GM12878 (cell line): ENCODE data around the gene KRT31. TPM values are rescaled to one million over a fixed set of nuclear protein-coding genes. Genes with fewer than 3 reads are reported as not detected.

ENCODE experiments used
- ATAC-seq: fragments of 200-7000 bp; cut with Tn5 transposase; 3 replicates; pipeline ENCODE4 v1.9.1; 2020; ENCODE audit warnings: mild to moderate bottlenecking, moderate library complexity
- BruUV-seq: library from RNA; stranded (reverse); fragments of 400-500 nt; replicated peaks from 2 replicates; lab custom pipeline; 2021; lab: Mats Ljungman, UMichigan
- CTCF ChIA-PET: fragments of 300-600 bp; sonication (Branson Sonifier 250); formaldehyde crosslinking; extraction: SDS; loops from one replicate; lab custom pipeline; 2021; ENCODE audit warnings: inconsistent platforms; lab: Yijun Ruan, JAX
- POLR2A ChIA-PET: fragments of 350-600 bp; formaldehyde crosslinking; extraction: SDS; loops from one replicate; lab custom pipeline; 2021; ENCODE audit warnings: inconsistent platforms; lab: Charles Lee
- RAD21 ChIA-PET: fragments of 300-600 bp; sonication (Branson Sonifier 250); formaldehyde crosslinking; loops from one replicate; lab custom pipeline; 2023; ENCODE audit warnings: antibody characterized with exemption; ENCODE audit not compliant: unreplicated experiment; lab: Charles Lee
- SMC1A ChIA-PET: fragments of 300-600 bp; sonication (Branson Sonifier 250); formaldehyde crosslinking; loops from one replicate; lab custom pipeline; 2023; ENCODE audit not compliant: unreplicated experiment, uncharacterized antibody; lab: Charles Lee
- DNase-seq: peaks from one replicate; pipeline ENCODE4 v3.0.0-alpha.2; 2011; ENCODE audit warnings: low read depth, low spot score
- FAIRE-seq: peaks from 3 replicates; lab custom pipeline; 2011; peaks lifted over from hg19 to GRCh38; lab: Jason Lieb, UNC
- H2AFZ ChIP-seq: 2 replicates; pipeline ENCODE4 v1.6.0; 2011; ENCODE audit warnings: low read depth, low read length, control low read depth; ENCODE audit not compliant: control insufficient read depth
- H3K27ac ChIP-seq: 2 replicates; pipeline ENCODE4 v1.5.1; 2011; ENCODE audit warnings: control low read depth; ENCODE audit not compliant: control insufficient read depth, insufficient read depth
- H3K27me3 ChIP-seq, 2 experiments: replicated peaks in 1 of 2; 2 replicates each; pipeline versions ENCODE4 v1.6.0 to v1.6.1; 2011; ENCODE audit warnings: low read length in 1 of 2; ENCODE audit not compliant: control insufficient read depth in 2 of 2, insufficient read depth in 2 of 2
- H3K36me3 ChIP-seq, 2 experiments: 2 replicates each; pipeline ENCODE4 v1.5.1; 2011; ENCODE audit warnings: low read length in 1 of 2; ENCODE audit not compliant: control insufficient read depth in 2 of 2, insufficient read depth in 2 of 2
- H3K4me1 ChIP-seq: 2 replicates; pipeline ENCODE4 v1.6.1; 2011; ENCODE audit warnings: mild to moderate bottlenecking, low read length, moderate library complexity, mixed read lengths; ENCODE audit not compliant: control insufficient read depth, insufficient read depth
- H3K4me2 ChIP-seq: 2 replicates; pipeline ENCODE4 v1.6.0; 2011; ENCODE audit warnings: control low read depth; ENCODE audit not compliant: control insufficient read depth, insufficient read depth
- H3K4me3 ChIP-seq: fragments of 200-600 bp; sonication (generic); 2 replicates; pipeline ENCODE4 v1.5.1; 2016
- H3K79me2 ChIP-seq: 2 replicates; pipeline ENCODE4 v1.6.0; 2011; ENCODE audit warnings: low read length; ENCODE audit not compliant: control insufficient read depth, insufficient read depth
- H3K9ac ChIP-seq: 2 replicates; pipeline ENCODE4 v1.8.0; 2011; ENCODE audit warnings: low read length, control low read depth, mixed read lengths; ENCODE audit not compliant: control insufficient read depth, insufficient read depth
- H3K9me3 ChIP-seq: replicated peaks from 3 replicates; pipeline ENCODE4 v1.5.1; 2011; ENCODE audit warnings: mild to moderate bottlenecking, low read length; ENCODE audit not compliant: control insufficient read depth, insufficient read depth
- H4K20me1 ChIP-seq: 2 replicates; pipeline ENCODE4 v1.6.0; 2011; ENCODE audit not compliant: control insufficient read depth, insufficient read depth
- BCL11A ChIP-seq: IDR thresholded peaks from 2 replicates; pipeline ENCODE4 v1.6.1; 2011; ENCODE audit warnings: low read depth, low read length
- CHD1 ChIP-seq: IDR thresholded peaks from 2 replicates; pipeline ENCODE4 v1.6.1; 2012; ENCODE audit warnings: low read depth, low read length, improper control_type of control experiment
- EGR1 ChIP-seq, 2 experiments: IDR thresholded peaks; 1 replicate in 1 of 2; 2 replicates in 1 of 2; pipeline ENCODE4 v1.6.1; 2011 to 2012; ENCODE audit warnings: low read depth in 2 of 2, low read length in 2 of 2, borderline replicate concordance in 1 of 2, mild to moderate bottlenecking in 1 of 2, moderate library complexity in 1 of 2
- EP300 ChIP-seq, 2 experiments: fragments of 150-350 bp in 1 of 2; IDR thresholded peaks; 2 replicates each; pipeline ENCODE4 v1.6.1; 2011 to 2012; ENCODE audit warnings: low read depth in 2 of 2, low read length in 2 of 2, borderline replicate concordance in 1 of 2, improper control_type of control experiment in 1 of 2, inconsistent platforms in 1 of 2; ENCODE audit not compliant: control insufficient read depth in 1 of 2
- FOXM1 ChIP-seq: IDR thresholded peaks from 2 replicates; pipeline ENCODE4 v1.6.1; 2012; ENCODE audit warnings: low read depth, mild to moderate bottlenecking, inconsistent platforms, low read length, moderate library complexity
- MEF2B ChIP-seq: fragments of 450-650 bp; IDR thresholded peaks from 2 replicates; pipeline ENCODE4 v1.6.1; 2018; ENCODE audit warnings: mild to moderate bottlenecking, moderate library complexity; ENCODE audit not compliant: partially characterized antibody, poor library complexity, severe bottlenecking
- MTA3 ChIP-seq: IDR thresholded peaks from 2 replicates; pipeline ENCODE4 v1.6.1; 2012; ENCODE audit warnings: low read length, inconsistent platforms, borderline replicate concordance
- NFIC ChIP-seq: IDR thresholded peaks from 2 replicates; pipeline ENCODE4 v1.6.1; 2012; ENCODE audit warnings: low read depth, mild to moderate bottlenecking, inconsistent platforms, low read length, moderate library complexity
- PRDM15 ChIP-seq: fragments of 450-650 bp; formaldehyde crosslinking; IDR thresholded peaks from 2 replicates; pipeline ENCODE4 v1.4.0; 2020; ENCODE audit warnings: mild to moderate bottlenecking, moderate library complexity
- SREBF2 ChIP-seq: IDR thresholded peaks from 2 replicates; pipeline ENCODE4 v1.6.1; 2012; ENCODE audit warnings: mild to moderate bottlenecking, low read length
- SUZ12 ChIP-seq: fragments of 200-600 bp; sonication (generic); IDR thresholded peaks from one replicate; pipeline ENCODE4 v1.6.1; 2018; ENCODE audit warnings: antibody characterized with exemption, mild to moderate bottlenecking; ENCODE audit not compliant: unreplicated experiment
- TCF12 ChIP-seq: IDR thresholded peaks from 2 replicates; pipeline ENCODE4 v1.6.1; 2011; ENCODE audit warnings: low read depth, mild to moderate bottlenecking, low read length
- WGBS: methylation state at CpG from one replicate; pipeline ENCODE4 v1.1.6; 2016; ENCODE audit warnings: low lambda C conversion rate; ENCODE audit not compliant: insufficient replicate concordance, insufficient coverage; ENCODE audit errors: missing lambda C conversion rate; 5-methylcytosine and 5-hydroxymethylcytosine counted together
- in situ Hi-C: fragments of 300-500 bp; cut with MboI; formaldehyde crosslinking; loops from 9 replicates; pipeline ENCODE4 v1.14.3; 2018; ENCODE audit warnings: mixed read lengths
- intact Hi-C: fragments of 100-400 bp; cut with micrococcal nuclease; formaldehyde crosslinking; loops from one replicate; pipeline ENCODE4 v1.14.2; 2022; ENCODE audit not compliant: unreplicated experiment
- polyA plus RNA-seq, 11 experiments: library from polyadenylated mRNA; depleted of rRNA in 4 of 11; unstranded in 6 of 11; stranded (reverse) in 5 of 11; fragments of >200 nt; fragmentation: Nextera tagmentation in 4 of 11; fragmentation: Illumina TruSeq in 1 of 11; extraction: Ambion mirVana in 4 of 11; extraction: Trizol in 1 of 11; gene quantifications; 1 replicate in 1 of 11; 2 replicates in 10 of 11; pipeline versions ENCODE4 v1.2.1 to v1.2.3, GENCODE V29; 2011 to 2016; ENCODE audit warnings: inconsistent platforms in 2 of 11, missing spikeins in 2 of 11, low read depth in 1 of 11
- total RNA-seq, 4 experiments: library from RNA; depleted of rRNA in 3 of 4; stranded (reverse); fragments of >200 nt in 3 of 4; fragmentation: Illumina TruSeq in 1 of 4; extraction: Trizol in 1 of 4; gene quantifications; 2 replicates each; pipeline versions ENCODE4 v1.2.1 to v1.2.3, GENCODE V29; 2013 to 2021
- TF ChIP-seq, protein P1 (sequence below): IDR thresholded peaks from 2 replicates; pipeline ENCODE4 v1.6.1; 2012; ENCODE audit warnings: low read depth, low read length, improper control_type of control experiment

Gene KRT31
- total and polyA plus RNA-seq, 10 of the 15 experiments (the other 5 are each of a cell fraction or from before 2014, with no cell fraction given): not detected

DNA sequence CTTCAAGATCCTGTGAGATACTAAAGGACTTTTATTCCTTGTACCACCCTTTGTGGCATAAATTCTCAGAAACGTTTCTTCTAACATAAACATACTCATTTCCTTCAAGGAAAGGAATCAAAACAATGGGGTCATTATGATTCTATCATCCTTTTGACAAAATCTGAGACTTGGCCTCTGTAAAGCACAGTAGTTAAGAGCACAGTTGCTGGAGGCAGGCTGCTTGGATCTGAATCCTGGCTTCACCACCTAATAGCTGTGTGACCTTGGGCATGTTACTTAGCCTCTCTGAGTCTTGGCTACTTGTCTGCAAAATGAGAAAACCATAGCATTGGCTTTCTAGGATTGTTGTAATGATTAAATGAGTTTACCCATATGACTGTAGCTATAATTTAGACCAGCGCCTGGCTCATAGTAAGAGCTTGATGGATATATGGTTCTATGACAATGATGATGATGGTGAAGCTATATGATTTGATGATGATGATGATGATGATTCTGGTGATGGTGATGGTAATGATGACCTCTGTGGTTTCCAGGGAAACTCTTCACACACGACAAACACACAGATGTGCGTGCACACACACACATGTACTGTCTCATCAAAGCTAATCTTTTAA, 6.1 kb upstream of the KRT31 start:
- SMC1A ChIA-PET: interaction anchor here (0.9 to 1.1 kb wide), 2 partner anchors 55 to 787 kb away, joined by 3 read pairs; no protein-coding TSS in a partner anchor
- no TSS peak for BruUV-seq
- POLR2A ChIA-PET: no interaction called here
- no peak for FAIRE-seq
- no peak overlapping the region for H2AFZ ChIP-seq
- no peak for ATAC-seq
- H3K9me3 ChIP-seq: no peaks in the 10 kb centered on the region; the same call in 2 of the 3 replicates
- no peak overlapping the region for H3K27ac ChIP-seq
- no peaks in the 10 kb centered on the region for H3K79me2 ChIP-seq
- intact Hi-C loops: no loop called here
- RAD21 ChIA-PET: no interaction called here
- TF ChIP-seq NFIC: no peak
- no peak for TF ChIP-seq SUZ12
- no peak for TF ChIP-seq BCL11A
- TF ChIP-seq, protein P1, sequence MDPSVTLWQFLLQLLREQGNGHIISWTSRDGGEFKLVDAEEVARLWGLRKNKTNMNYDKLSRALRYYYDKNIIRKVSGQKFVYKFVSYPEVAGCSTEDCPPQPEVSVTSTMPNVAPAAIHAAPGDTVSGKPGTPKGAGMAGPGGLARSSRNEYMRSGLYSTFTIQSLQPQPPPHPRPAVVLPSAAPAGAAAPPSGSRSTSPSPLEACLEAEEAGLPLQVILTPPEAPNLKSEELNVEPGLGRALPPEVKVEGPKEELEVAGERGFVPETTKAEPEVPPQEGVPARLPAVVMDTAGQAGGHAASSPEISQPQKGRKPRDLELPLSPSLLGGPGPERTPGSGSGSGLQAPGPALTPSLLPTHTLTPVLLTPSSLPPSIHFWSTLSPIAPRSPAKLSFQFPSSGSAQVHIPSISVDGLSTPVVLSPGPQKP: no peak
- TF ChIP-seq FOXM1: no peak
- no peak for TF ChIP-seq EP300 (IDR thresholded peaks at IDR 0.05; ENCODE audit: borderline replicate concordance in 1 of 2, control insufficient read depth in 1 of 2, low read depth in 2 of 2, low read length in 2 of 2)
- TF ChIP-seq SREBF2: no peak
- TF ChIP-seq EGR1 (IDR thresholded peaks at IDR 0.05; ENCODE audit: borderline replicate concordance in 1 of 2, low read depth in 2 of 2, low read length in 2 of 2): no peak
- no peak for TF ChIP-seq MTA3
- no peak for TF ChIP-seq MEF2B
- TF ChIP-seq PRDM15: no peak
- TF ChIP-seq CHD1: no peak
- no peak for TF ChIP-seq TCF12
- no peak for DNase-seq
- no peaks in the 10 kb centered on the region for H3K36me3 ChIP-seq
- CTCF ChIA-PET: interaction anchor here (0.7 to 1.8 kb wide), 3 partner anchors 10 to 14 kb away, joined by 3 to 6 read pairs (median 3); no protein-coding TSS in a partner anchor
- no peak overlapping the region for H3K9ac ChIP-seq
- no peak overlapping the region for H3K4me2 ChIP-seq
- H3K27me3 ChIP-seq: 0 out of 4 replicates have a peak, but pooled peaks cover 0 to 3% of the 10 kb centered on the region in 2 experiments
- WGBS: 23% methylated on average over 4 of the region's 4 CpGs
- H4K20me1 ChIP-seq: 0 out of 2 replicates have a peak, but pooled peaks cover 4% of the 10 kb centered on the region
- no peak overlapping the region for H3K4me3 ChIP-seq
- in situ Hi-C loops: no loop called here
- no peaks in the 10 kb centered on the region for H3K4me1 ChIP-seq
